NB4 (cell line): ENCODE measurements around the gene SMG1.

ENCODE experiments used
- DNase-seq: peaks from one replicate; pipeline ENCODE4 v3.0.0; 2010; ENCODE audit warnings: low read depth
- H3K4me3 ChIP-seq: one replicate; pipeline ENCODE4 v1.5.1; 2011; ENCODE audit warnings: mild to moderate bottlenecking, low read depth, low read length, moderate library complexity
- MYC ChIP-seq: IDR thresholded peaks from 2 replicates; pipeline ENCODE4 v1.6.1; 2011; ENCODE audit warnings: low read depth, low read length
- POLR2A ChIP-seq: IDR thresholded peaks from 2 replicates; pipeline ENCODE4 v1.6.1; 2011; ENCODE audit warnings: mild to moderate bottlenecking; ENCODE audit not compliant: insufficient read length; ENCODE audit errors: extremely low read depth
- TF ChIP-seq, protein P1 (sequence below): IDR thresholded peaks from one replicate; pipeline ENCODE4 v1.5.1; 2012; ENCODE audit warnings: low read depth, low read length
- TF ChIP-seq, protein P2 (sequence below): IDR thresholded peaks from 2 replicates; pipeline ENCODE4 v1.6.1; 2011; ENCODE audit warnings: low read depth, low read length

SMG1 gene

GRCh38 chr16:18816286-18816685 is 109.9 kb downstream of the SMG1 start:
- no peak for TF ChIP-seq POLR2A
- TF ChIP-seq, protein P1, sequence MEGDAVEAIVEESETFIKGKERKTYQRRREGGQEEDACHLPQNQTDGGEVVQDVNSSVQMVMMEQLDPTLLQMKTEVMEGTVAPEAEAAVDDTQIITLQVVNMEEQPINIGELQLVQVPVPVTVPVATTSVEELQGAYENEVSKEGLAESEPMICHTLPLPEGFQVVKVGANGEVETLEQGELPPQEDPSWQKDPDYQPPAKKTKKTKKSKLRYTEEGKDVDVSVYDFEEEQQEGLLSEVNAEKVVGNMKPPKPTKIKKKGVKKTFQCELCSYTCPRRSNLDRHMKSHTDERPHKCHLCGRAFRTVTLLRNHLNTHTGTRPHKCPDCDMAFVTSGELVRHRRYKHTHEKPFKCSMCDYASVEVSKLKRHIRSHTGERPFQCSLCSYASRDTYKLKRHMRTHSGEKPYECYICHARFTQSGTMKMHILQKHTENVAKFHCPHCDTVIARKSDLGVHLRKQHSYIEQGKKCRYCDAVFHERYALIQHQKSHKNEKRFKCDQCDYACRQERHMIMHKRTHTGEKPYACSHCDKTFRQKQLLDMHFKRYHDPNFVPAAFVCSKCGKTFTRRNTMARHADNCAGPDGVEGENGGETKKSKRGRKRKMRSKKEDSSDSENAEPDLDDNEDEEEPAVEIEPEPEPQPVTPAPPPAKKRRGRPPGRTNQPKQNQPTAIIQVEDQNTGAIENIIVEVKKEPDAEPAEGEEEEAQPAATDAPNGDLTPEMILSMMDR: no peak
- TF ChIP-seq MYC: no peak
- TF ChIP-seq, protein P2, sequence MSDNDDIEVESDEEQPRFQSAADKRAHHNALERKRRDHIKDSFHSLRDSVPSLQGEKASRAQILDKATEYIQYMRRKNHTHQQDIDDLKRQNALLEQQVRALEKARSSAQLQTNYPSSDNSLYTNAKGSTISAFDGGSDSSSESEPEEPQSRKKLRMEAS: no peak
- no peak overlapping the region for H3K4me3 ChIP-seq
- no peak for DNase-seq

DNA sequence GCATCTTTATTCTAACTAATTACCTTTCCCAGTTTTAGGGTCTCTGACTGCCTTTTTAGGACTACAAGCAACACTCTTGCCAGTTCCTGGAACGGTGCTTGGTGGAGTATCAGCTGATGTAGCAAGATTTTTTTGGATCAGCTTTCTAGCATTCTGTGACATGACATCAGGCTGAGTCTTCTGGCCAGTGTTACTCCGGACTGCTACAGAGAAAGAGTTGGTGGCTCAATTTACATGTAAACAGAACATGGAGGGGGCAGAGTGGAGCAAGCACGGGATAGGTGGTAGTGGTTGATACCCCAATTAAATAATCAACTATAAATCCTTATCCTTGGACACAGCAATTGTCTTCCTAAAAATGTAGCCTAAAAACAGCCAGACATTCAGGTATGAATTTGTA is 114.3 kb downstream of the SMG1 start:
- no peak overlapping the region for H3K4me3 ChIP-seq
- TF ChIP-seq MYC: no peak
- TF ChIP-seq, protein P1: no peak
- no peak for TF ChIP-seq POLR2A
- TF ChIP-seq, protein P2: no peak
- no peak for DNase-seq

DNA sequence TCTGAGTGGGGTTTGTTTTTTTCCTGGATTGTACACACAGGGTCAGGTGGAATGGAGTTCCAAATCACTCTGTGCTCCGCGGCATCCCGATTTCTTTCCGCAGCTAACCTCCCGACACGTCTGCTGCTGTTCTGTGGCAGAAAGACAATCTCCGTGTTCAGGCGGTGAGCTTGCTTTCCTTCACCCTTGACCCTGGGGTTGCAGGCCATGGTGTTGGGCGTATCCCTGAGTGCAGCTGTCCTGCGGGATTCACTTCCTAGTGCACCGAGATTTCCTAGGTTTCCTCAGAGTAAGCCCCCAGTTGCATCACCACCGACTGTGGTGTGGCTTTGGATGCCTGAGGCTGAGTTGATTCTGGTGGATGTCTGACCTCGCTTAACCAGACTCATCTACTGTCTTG is 117.0 kb downstream of the SMG1 start:
- no peak for DNase-seq
- no peak for TF ChIP-seq POLR2A
- TF ChIP-seq MYC: no peak
- TF ChIP-seq, protein P1: no peak
- TF ChIP-seq, protein P2: no peak
- no peak overlapping the region for H3K4me3 ChIP-seq

- H3K4me3 ChIP-seq: no peak overlapping the region
Measured at GRCh38 chr16:18805257-18805773, 120.9 kb downstream of the SMG1 start.

GRCh38 chr16:18804540-18804939 is 121.7 kb downstream of the SMG1 start:
- no peak for DNase-seq
- H3K4me3 ChIP-seq: no peak overlapping the region
- no peak for TF ChIP-seq POLR2A
- TF ChIP-seq, protein P2: no peak
- TF ChIP-seq MYC: no peak
- TF ChIP-seq, protein P1: no peak

More at GRCh38 chr16:18805257-18805773, 120.9 kb downstream of the SMG1 start:
- no peak for DNase-seq
- TF ChIP-seq, protein P1: no peak
- TF ChIP-seq MYC (no peak), POLR2A (no peak)
- TF ChIP-seq, protein P2: no peak
